ENCODE results near the gene THEMIS2.

The THEMIS2 gene

DNA sequence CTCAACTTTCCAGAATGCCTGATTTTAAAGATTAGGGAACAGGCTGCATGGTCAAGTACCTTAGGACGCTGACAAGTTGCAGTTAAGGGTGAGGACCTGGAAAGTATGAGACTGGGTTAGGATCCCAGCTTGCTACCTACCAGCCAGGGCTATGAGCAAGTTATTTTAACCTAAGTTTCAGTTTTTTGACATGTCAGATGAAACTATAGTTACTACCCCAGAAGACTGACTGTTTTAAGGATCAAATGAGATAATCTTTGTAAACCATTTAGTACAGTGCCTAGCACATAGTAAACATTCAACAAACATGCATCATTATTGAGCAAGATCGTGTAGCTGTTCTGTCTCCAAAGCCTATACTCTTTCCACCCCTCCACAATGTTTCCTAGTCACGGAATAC is 14.4 kb downstream of the THEMIS2 start:
- no peak for DNase-seq

GRCh38 chr1:27887215-27888021 is 15.1 kb downstream of the THEMIS2 start:
- no peak for DNase-seq

DNA sequence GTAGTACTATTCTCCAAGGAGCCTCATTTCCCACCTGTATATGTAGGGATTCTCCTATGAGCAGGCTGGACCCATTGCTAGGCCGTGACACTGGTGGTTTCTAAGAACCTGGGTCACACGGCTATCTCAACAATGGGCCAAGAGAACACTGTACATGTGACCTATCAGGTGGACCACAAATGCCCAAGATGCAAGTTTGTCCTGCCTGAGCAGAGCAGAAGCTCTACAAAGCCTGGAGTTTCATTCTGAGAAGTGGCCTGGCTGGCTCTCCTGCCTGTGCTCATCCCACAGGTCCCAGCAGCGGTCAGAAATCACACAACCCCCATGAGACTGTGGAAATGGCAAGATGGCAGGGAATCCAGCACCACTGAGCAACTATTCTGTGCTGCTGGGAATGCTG is 17.2 kb downstream of the THEMIS2 start:
- no peak for DNase-seq

DNA sequence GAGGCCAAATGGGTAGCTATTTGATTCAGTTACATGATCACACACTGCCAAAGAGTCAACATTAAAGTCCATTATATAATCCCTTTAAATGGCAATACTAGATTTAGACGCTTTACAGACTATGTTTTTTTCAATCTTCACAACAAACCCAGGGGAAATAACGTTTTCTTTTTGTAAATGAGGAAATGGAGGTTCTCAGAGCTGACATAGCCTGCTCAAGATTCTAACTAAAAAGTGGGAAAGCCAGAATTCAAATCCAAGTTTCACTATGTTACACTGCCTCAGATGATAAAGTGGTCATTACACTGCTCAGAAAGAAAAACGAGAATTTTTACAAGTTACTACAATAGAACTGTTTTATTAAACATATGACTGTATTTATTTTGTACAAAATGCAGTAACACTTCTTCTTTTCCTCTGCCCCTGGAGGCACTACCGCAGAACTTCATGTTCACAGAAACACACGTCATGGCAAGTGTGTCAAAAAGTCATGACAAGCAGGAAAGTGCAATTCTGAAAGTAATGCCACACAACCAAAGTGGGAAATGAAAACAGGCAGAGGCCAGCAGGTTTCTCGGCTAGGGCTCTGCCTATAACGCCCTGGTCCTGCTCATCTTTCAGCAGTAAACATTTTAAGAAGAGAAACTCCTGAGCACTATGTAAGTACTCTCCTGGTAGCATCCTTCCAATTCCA is 19.0 kb downstream of the THEMIS2 start:
- no peak for DNase-seq

DNA sequence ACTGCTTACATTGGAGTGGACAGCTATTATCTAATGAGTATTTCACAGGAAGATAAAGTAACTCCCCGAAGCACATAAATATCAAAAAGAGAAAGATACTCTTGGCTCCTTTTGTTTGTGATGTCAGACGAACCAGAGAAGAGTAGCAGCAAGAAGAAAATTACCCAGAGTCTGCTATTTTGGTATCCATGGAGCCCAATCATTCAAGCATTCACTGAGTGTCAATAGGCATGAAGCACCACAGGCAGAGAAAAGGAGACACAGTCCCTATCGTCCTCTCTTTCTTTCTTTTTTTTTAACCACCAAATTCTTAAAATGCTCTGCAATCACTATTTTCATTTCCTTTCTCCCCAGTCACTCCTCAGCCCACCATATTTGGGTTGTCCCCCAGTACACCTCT is 22.2 kb downstream of the THEMIS2 start:
- no peak for DNase-seq

DNA sequence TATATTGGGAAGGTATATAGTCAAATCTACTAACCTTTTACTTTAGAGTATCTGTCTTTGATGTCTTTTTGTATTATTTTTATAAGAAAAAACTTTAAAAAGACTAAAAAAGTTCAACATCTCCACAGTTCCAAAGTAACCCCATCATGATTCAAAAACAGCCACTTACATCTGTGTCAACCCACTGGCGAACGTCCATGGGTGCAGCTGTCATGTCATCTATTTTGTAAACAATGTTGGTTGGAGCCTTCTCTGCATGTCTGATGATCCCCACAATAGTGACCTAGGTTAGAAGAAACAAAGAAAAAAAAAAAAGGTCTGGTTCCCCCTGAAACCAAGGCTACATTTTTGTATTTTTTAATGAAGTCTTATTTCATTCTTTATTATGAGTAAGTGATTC is 34.4 kb downstream of the THEMIS2 start:
- DNase-seq = no peak

GRCh38 chr1:27912429-27912828 is 40.1 kb downstream of the THEMIS2 start:
- no peak for DNase-seq

DNA sequence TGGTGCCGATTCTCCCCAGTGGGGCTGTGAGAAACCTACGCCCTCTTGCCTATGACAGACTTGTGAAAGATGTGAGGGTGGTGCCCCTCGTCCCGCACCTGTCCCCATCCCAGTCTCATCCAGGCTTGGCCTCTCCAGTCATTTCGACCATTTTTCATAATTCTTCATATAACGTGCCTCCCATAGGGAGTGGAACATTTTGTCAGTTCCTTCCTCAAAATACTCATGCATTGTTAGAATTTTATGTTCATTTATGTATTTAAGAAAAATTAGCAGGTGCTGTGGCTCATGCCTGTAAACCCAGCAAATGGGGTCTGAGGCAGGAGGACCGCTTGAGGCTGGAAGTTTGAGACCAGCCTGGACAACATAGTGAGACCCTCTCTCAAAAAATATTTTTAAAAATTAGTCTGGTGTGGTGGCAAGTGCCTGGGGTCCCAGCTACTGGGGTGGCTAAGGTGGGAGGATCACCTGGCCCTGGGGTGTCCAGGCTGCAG is 42.8 kb downstream of the THEMIS2 start:
- no peak for DNase-seq

- DNase-seq = no peak
Observed at GRCh38 chr1:27922272-27922671, 49.9 kb downstream of the THEMIS2 start.

GRCh38 chr1:27928216-27928954 is 56.0 kb downstream of the THEMIS2 start:
- no peak for DNase-seq

DNA sequence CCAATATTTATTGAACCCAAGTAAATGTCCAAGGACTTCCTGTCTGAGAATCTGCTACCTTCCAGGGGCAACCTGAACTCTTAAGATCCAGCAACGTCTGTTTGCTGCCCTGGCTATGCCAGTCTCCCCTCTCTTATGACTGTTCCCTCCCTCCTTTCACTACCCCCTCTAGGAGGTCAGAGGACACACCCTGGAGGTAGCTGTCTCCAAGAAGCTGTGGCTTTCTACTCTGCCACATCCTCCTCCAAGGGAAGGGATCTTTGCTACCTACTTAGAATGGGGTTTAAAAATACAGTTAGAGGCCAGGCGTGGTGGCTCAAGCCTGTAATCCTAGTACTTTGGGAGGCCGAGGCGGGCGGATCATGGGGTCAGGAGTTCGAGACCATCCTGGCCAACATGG is 58.8 kb downstream of the THEMIS2 start:
- no peak for DNase-seq

- no peak for DNase-seq
Observed at GRCh38 chr1:27931759-27932158, 59.4 kb downstream of the THEMIS2 start.

GRCh38 chr1:27934818-27935549 is 62.6 kb downstream of the THEMIS2 start, which contains the start of gene SMPDL3B:
Gene SMPDL3B (plus strand): TSS chr1:27935000. CDS start chr1:27935184, 184 bp downstream.
- DNase-seq = no peak

GRCh38 chr1:27935721-27936120 is 63.4 kb downstream of the THEMIS2 start:
- DNase-seq = no peak

Measured in left hindlimb (tissue), 1 donor.